Glutamatergic neuron (in vitro differentiated cells): Measurements from ENCODE around the gene ADGRG3. TPM values are rescaled to one million over a fixed set of nuclear protein-coding genes. Genes with fewer than 3 reads are reported as not detected.
"Not testable (repeated sequence)": the region's sequence is repeated elsewhere in the genome, so short reads cannot be mapped to it uniquely, and the experiment has no call there.

ENCODE experiments used
- DNase-seq: peaks from one replicate; pipeline ENCODE4 v3.0.0; 2022
- H3K27ac Mint-ChIP-seq: one replicate; pipeline ENCODE4 v1.8.0; 2020; ENCODE audit warnings: mild to moderate bottlenecking, mixed read lengths, inconsistent platforms; ENCODE audit not compliant: unreplicated experiment
- H3K27me3 Mint-ChIP-seq: one replicate; pipeline ENCODE4 v1.8.0; 2020; ENCODE audit warnings: mild to moderate bottlenecking, moderate library complexity, mixed read lengths, inconsistent platforms; ENCODE audit not compliant: unreplicated experiment
- H3K36me3 Mint-ChIP-seq: one replicate; pipeline ENCODE4 v1.8.0; 2020; ENCODE audit warnings: mild to moderate bottlenecking, mixed read lengths, inconsistent platforms; ENCODE audit not compliant: unreplicated experiment
- H3K4me1 Mint-ChIP-seq: one replicate; pipeline ENCODE4 v1.8.0; 2020; ENCODE audit warnings: mild to moderate bottlenecking, low read depth, mixed read lengths, inconsistent platforms; ENCODE audit not compliant: unreplicated experiment
- H3K4me3 Mint-ChIP-seq: one replicate; pipeline ENCODE4 v1.8.0; 2020; ENCODE audit warnings: mild to moderate bottlenecking, mixed read lengths, inconsistent platforms; ENCODE audit not compliant: unreplicated experiment
- H3K9me3 Mint-ChIP-seq: one replicate; pipeline ENCODE4 v1.8.0; 2020; ENCODE audit warnings: mild to moderate bottlenecking, moderate library complexity, mixed read lengths, inconsistent platforms; ENCODE audit not compliant: unreplicated experiment
- total RNA-seq: library from RNA; stranded (reverse); fragmentation: NEBNext Ultra II Directional; extraction: Animal tissue kit (Norgen Biotek cat#: 25700); gene quantifications from one replicate; pipeline ENCODE4 v1.2.1, GENCODE V29; 2021; ENCODE audit not compliant: unreplicated experiment
- TF ChIP-seq, protein P1 (sequence below): fragments of 200-600 bp; sonication (generic); IDR thresholded peaks from one replicate; pipeline ENCODE4 v1.5.0; 2021; ENCODE audit not compliant: partially characterized antibody, unreplicated experiment

ADGRG3 gene
- total RNA-seq, 1 donor from 2014 or later = not detected

DNA sequence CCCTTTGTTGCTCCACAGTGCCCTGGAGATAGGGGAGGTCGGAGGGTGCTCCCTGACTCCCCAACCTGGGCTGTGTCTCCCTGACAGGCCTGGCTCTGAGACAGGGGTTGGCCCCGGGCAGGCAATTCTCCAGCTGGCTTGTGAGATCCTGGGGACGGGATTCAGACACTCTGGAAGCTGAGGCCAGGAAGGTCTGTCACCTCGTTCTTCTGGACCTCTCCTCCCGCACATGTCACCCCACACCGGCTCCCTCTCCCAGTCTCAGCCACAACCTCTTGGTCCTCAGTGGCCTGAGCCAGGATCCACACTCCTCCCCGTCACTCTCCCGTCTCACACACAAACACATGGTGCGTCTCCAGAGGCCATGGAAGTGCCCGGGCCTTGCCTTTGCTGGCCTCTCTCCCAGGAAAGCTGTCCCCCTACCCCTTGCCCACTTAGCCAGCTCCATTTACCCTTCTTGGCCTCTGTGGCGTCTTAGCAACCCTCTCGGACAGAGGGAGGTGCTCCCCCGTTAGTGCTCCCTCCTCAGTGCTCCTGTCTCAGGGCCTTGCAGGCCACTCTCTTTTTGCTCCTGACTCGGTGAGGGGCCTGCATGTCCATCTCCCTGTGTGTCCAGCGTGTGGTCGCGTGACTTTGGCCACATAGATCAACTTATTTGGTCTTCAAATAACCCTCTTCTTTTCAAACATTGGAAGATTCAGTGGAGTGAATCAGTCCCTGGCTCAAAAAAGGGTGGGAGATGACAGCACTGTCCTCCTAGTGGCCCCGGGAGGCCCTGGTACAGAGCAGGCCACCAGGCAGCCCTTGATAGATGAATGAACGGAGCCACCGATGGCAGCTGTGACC, 747 bp downstream of the ADGRG3 start:
- Mint-ChIP-seq H3K9me3 (peaks cover 9% of the 10 kb centered on the region), H3K27ac (no peak overlapping the region), H3K4me1 (no peaks in the 10 kb centered on the region), H3K4me3 (no peak overlapping the region), H3K27me3 (peaks cover 8% of the 10 kb centered on the region), H3K36me3 (no peaks in the 10 kb centered on the region)
- DNase-seq = no peak
- TF ChIP-seq, protein P1, sequence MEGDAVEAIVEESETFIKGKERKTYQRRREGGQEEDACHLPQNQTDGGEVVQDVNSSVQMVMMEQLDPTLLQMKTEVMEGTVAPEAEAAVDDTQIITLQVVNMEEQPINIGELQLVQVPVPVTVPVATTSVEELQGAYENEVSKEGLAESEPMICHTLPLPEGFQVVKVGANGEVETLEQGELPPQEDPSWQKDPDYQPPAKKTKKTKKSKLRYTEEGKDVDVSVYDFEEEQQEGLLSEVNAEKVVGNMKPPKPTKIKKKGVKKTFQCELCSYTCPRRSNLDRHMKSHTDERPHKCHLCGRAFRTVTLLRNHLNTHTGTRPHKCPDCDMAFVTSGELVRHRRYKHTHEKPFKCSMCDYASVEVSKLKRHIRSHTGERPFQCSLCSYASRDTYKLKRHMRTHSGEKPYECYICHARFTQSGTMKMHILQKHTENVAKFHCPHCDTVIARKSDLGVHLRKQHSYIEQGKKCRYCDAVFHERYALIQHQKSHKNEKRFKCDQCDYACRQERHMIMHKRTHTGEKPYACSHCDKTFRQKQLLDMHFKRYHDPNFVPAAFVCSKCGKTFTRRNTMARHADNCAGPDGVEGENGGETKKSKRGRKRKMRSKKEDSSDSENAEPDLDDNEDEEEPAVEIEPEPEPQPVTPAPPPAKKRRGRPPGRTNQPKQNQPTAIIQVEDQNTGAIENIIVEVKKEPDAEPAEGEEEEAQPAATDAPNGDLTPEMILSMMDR = no peak

DNA sequence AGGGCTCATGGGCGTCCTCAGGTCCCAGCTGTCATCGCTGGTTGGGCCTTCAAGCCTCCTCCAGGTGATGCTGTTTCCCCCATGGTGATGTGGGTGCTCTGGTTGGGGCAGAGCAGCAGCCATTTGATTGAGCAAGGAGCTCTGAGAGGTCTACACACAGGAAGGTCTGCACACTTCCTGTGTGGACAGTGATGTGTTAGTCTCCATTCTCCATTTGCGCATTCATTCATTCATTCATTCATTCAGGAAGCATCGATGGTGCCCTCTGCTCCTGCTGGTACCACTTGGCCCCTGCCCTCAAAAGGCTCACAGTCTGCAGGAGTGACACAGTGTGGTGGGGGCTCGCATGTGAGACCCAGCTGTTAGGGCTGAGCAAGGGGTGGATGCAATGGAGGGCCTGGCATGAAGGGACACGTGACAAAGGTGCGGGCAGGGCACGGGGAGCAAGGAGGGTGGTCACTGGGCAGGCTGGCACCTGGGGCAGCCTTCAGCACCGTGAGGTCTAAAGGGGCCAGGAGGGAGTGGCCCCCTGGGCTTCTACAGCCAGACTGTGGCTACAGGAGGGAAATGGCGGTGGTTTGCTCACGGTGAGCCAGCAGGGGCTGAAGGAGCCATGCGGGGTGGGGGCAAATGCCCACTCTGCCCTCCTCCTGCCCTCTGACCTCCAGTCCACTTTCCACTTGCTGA, 1.5 kb downstream of the ADGRG3 start:
- DNase-seq = no peak
- H3K27ac Mint-ChIP-seq = no peak overlapping the region
- TF ChIP-seq, protein P1 = no peak
- no peaks in the 10 kb centered on the region for H3K36me3 Mint-ChIP-seq
- peaks cover 8% of the 10 kb centered on the region for H3K27me3 Mint-ChIP-seq
- no peaks in the 10 kb centered on the region for H3K4me1 Mint-ChIP-seq
- no peak overlapping the region for H3K4me3 Mint-ChIP-seq
- peaks cover 8% of the 10 kb centered on the region for H3K9me3 Mint-ChIP-seq

DNA sequence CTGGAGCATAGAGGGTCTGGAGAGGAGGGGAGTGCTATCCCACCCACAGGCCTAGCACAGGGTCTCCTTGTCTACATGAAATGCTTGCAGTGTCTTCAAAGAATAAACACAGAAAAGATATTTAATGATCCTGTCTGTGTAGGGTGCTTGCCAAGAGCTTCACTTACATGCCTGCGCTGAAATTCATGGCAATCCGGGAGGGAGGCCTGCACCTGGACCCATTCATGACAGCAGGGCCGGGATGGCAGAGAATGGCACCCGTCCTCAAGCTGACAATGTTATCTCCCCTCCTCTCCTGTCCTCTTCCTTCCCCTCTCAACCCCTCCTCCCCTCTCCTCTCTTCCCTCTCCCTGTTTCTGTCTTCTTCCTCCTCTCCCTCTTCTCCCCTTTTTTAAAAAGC, 2.1 kb downstream of the ADGRG3 start:
- H3K36me3 Mint-ChIP-seq = no peaks in the 10 kb centered on the region
- H3K27ac Mint-ChIP-seq = no peak overlapping the region
- no peak for DNase-seq
- H3K4me1 Mint-ChIP-seq = no peaks in the 10 kb centered on the region
- peaks cover 5% of the 10 kb centered on the region for H3K27me3 Mint-ChIP-seq
- peaks cover 7% of the 10 kb centered on the region for H3K9me3 Mint-ChIP-seq
- TF ChIP-seq, protein P1 = no peak
- H3K4me3 Mint-ChIP-seq = no peak overlapping the region

GRCh38 chr16:57671451-57671850, 3.3 kb downstream of the ADGRG3 start:
- DNase-seq, H3K4me3 Mint-ChIP-seq, H3K9me3 Mint-ChIP-seq, H3K36me3 Mint-ChIP-seq, H3K4me1 Mint-ChIP-seq, H3K27ac Mint-ChIP-seq, H3K27me3 Mint-ChIP-seq: not testable (repeated sequence)

DNA sequence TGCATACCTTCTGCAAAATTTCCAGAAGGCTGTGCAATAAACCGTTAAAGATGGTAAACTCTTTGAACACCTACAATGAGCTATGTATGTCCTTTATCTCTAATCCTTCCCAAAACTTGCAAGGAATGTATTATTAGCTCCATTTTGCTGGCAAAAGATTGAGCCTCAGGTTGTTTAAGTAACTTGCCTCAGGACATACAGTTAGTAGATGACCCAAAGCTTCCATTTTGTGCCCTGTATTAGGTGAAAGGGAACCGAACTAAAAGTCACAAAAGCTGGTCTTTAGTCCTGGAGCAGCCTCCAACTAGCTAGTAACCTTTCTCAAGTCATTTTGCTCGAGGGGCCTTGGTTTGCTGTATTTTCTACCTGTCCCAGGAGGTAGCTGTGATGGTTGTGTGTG, 4.3 kb downstream of the ADGRG3 start:
- Mint-ChIP-seq H3K27me3 (peaks cover 4% of the 10 kb centered on the region), H3K4me3 (no peak overlapping the region), H3K36me3 (no peaks in the 10 kb centered on the region), H3K4me1 (peaks cover 3% of the 10 kb centered on the region), H3K9me3 (peaks cover 7% of the 10 kb centered on the region), H3K27ac (no peak overlapping the region)
- DNase-seq = no peak
- TF ChIP-seq, protein P1 = no peak
